ENCODE data around the gene NACA. TPM values are rescaled to one million over a fixed set of nuclear protein-coding genes. Genes with fewer than 3 reads are reported as not detected.

NACA gene
- polyA plus RNA-seq, 1 donor (not counting 4 experiments of a cell fraction or from before 2014, with no cell fraction given) = 953 TPM

GRCh38 chr12:56684745-56685359 lies 40.2 kb downstream of the NACA start:
- H3K79me2 ChIP-seq (ENCODE audit: control insufficient read depth, insufficient read depth, low read length) = peaks cover 80% of the 10 kb centered on the region
- H2AFZ ChIP-seq (ENCODE audit: control insufficient read depth, low read length) = no peak overlapping the region
- peak overlapping the region; percentile 90 for H3K4me2 ChIP-seq (ENCODE audit: control insufficient read depth, extremely low read depth, insufficient read depth, low read depth, low read length)
- no peak for TF ChIP-seq CTCF (optimal IDR thresholded peaks at IDR 0.05 in 1 of 3, IDR thresholded peaks at IDR 0.05 in 1 of 3, conservative IDR thresholded peaks at IDR 0.05 in 1 of 3; ENCODE audit: extremely low read depth in 1 of 3, insufficient read depth in 2 of 3, low read length in 3 of 3)
- TF ChIP-seq EZH2 (IDR thresholded peaks at IDR 0.05; ENCODE audit: low read length) = no peak
- no peaks in the 10 kb centered on the region for H3K9me1 ChIP-seq (ENCODE audit: control insufficient read depth, extremely low read depth, insufficient read depth, low read length)
- no peak for FAIRE-seq
- no peaks in the 10 kb centered on the region for H3K9me3 ChIP-seq (ENCODE audit: control insufficient read depth, low read depth, low read length)
- H4K20me1 ChIP-seq (ENCODE audit: control insufficient read depth, extremely low read depth, insufficient read depth, low read length) = peaks cover 30% of the 10 kb centered on the region
- dilution Hi-C loops (cut with MboI; ENCODE audit: extremely low pct_ligation_motif_present, low sequenced_read_pairs) = no loop called here
- peak overlapping the region; percentile 39 for H3K27ac ChIP-seq (ENCODE audit: control insufficient read depth, insufficient read depth, low read length)
- peaks cover 21% of the 10 kb centered on the region for H3K4me1 ChIP-seq (ENCODE audit: control insufficient read depth, extremely low read depth, insufficient read depth, low read length)
- H3K27me3 ChIP-seq (ENCODE audit: control insufficient read depth, extremely low read depth, insufficient read depth, low read length) = no peaks in the 10 kb centered on the region
- H3K9ac ChIP-seq (ENCODE audit: control insufficient read depth, extremely low read depth, insufficient read depth, low read length) = peak overlapping the region; percentile 58
- H3K36me3 ChIP-seq (ENCODE audit: control insufficient read depth in 2 of 2, extremely low read depth in 1 of 2, insufficient read depth in 2 of 2, low read length in 2 of 2) = peaks cover 4 to 8% of the 10 kb centered on the region in 2 experiments
- no peak for DNase-seq (ENCODE audit: low read depth, low spot score)
- H3K4me3 ChIP-seq (ENCODE audit: control insufficient read depth in 2 of 3, extremely low read depth in 1 of 3, insufficient read depth in 2 of 3, low read depth in 1 of 3, low read length in 3 of 3) = peak overlapping the region; percentile 63 to 98 (median 93)

GRCh38 chr12:56682323-56682722 lies 42.8 kb downstream of the NACA start:
- Histone ChIP-seq H3K79me2 (ENCODE audit: control insufficient read depth, insufficient read depth, low read length) (peaks cover 99% of the 10 kb centered on the region), H4K20me1 (ENCODE audit: control insufficient read depth, extremely low read depth, insufficient read depth, low read length) (peaks cover 32% of the 10 kb centered on the region), H3K27me3 (ENCODE audit: control insufficient read depth, extremely low read depth, insufficient read depth, low read length) (no peaks in the 10 kb centered on the region), H2AFZ (ENCODE audit: control insufficient read depth, low read length) (no peak overlapping the region), H3K9ac (ENCODE audit: control insufficient read depth, extremely low read depth, insufficient read depth, low read length) (no peak overlapping the region), H3K4me1 (ENCODE audit: control insufficient read depth, extremely low read depth, insufficient read depth, low read length) (peaks cover 15% of the 10 kb centered on the region), H3K9me1 (ENCODE audit: control insufficient read depth, extremely low read depth, insufficient read depth, low read length) (no peaks in the 10 kb centered on the region), H3K9me3 (ENCODE audit: control insufficient read depth, low read depth, low read length) (no peaks in the 10 kb centered on the region), H3K27ac (ENCODE audit: control insufficient read depth, insufficient read depth, low read length) (no peak overlapping the region), H3K4me3 (ENCODE audit: control insufficient read depth in 2 of 3, extremely low read depth in 1 of 3, insufficient read depth in 2 of 3, low read depth in 1 of 3, low read length in 3 of 3) (no peak overlapping the region), H3K4me2 (ENCODE audit: control insufficient read depth, extremely low read depth, insufficient read depth, low read depth, low read length) (no peak overlapping the region), H3K36me3 (ENCODE audit: control insufficient read depth in 2 of 2, extremely low read depth in 1 of 2, insufficient read depth in 2 of 2, low read length in 2 of 2) (peaks cover 4 to 8% of the 10 kb centered on the region in 2 experiments)
- FAIRE-seq = no peak
- dilution Hi-C loops (cut with MboI; ENCODE audit: extremely low pct_ligation_motif_present, low sequenced_read_pairs) = no loop called here
- TF ChIP-seq EZH2 (IDR thresholded peaks at IDR 0.05; ENCODE audit: low read length) (no peak), CTCF (optimal IDR thresholded peaks at IDR 0.05 in 1 of 3, IDR thresholded peaks at IDR 0.05 in 1 of 3, conservative IDR thresholded peaks at IDR 0.05 in 1 of 3; ENCODE audit: extremely low read depth in 1 of 3, insufficient read depth in 2 of 3, low read length in 3 of 3) (no peak)
- DNase-seq (ENCODE audit: low read depth, low spot score) = no peak
